T-helper 2 cell treated with Interferon-gamma antibody and Interleukin-4, amounts not matched to agents 5 μg/mL and 100 μg/mL, for 36 hours (primary cell): ENCODE results near the gene MUC3A.
"Not testable (repeated sequence)": the region's sequence is repeated elsewhere in the genome, so short reads cannot be mapped to it uniquely, and the experiment has no call there.

Experiments
- DNase-seq: peaks from one replicate; pipeline ENCODE4 v3.0.0; 2021; ENCODE audit warnings: low spot score
- H3K27ac Mint-ChIP-seq: one replicate; pipeline ENCODE4 v1.8.0; 2021; ENCODE audit warnings: mild to moderate bottlenecking, mixed read lengths
- H3K27me3 Mint-ChIP-seq: one replicate; pipeline ENCODE4 v1.8.0; 2021; ENCODE audit warnings: low read depth, mixed read lengths
- H3K36me3 Mint-ChIP-seq: one replicate; pipeline ENCODE4 v1.8.0; 2021; ENCODE audit warnings: low read depth, mixed read lengths
- H3K4me1 Mint-ChIP-seq: one replicate; pipeline ENCODE4 v1.8.0; 2021; ENCODE audit warnings: low read depth, mixed read lengths
- H3K4me3 Mint-ChIP-seq: one replicate; pipeline ENCODE4 v1.8.0; 2022; ENCODE audit warnings: mild to moderate bottlenecking, moderate library complexity, mixed read lengths
- H3K9me3 Mint-ChIP-seq: one replicate; pipeline ENCODE4 v1.8.0; 2021; ENCODE audit warnings: mixed read lengths

The MUC3A gene

GRCh38 chr7:100969066-100969615 is 19.8 kb downstream of the MUC3A start, which contains the start of gene MUC12:
MUC12 (plus strand) TSS chr7:100969565; CDS start chr7:100969623, 58 bp downstream.
- DNase-seq: no peak
- H3K27ac Mint-ChIP-seq: no peak within 1 kb of the TSS
- peaks cover 9% of the 10 kb centered on the region for H3K4me1 Mint-ChIP-seq
- no peaks in the 10 kb centered on the region for H3K9me3 Mint-ChIP-seq
- H3K4me3 Mint-ChIP-seq: no peak within 1 kb of the TSS
- H3K27me3 Mint-ChIP-seq: peaks cover 35% of the 10 kb centered on the region
- no peaks in the 10 kb centered on the region for H3K36me3 Mint-ChIP-seq

- Mint-ChIP-seq H3K4me3 (no peak overlapping the region), H3K4me1 (peaks cover 4% of the 10 kb centered on the region), H3K9me3 (no peaks in the 10 kb centered on the region), H3K36me3 (no peaks in the 10 kb centered on the region), H3K27me3 (peaks cover 28% of the 10 kb centered on the region), H3K27ac (no peak overlapping the region)
- DNase-seq: no peak
Observed at GRCh38 chr7:100971111-100972001, 22.0 kb downstream of the MUC3A start.

GRCh38 chr7:100972002-100972347 is 22.6 kb downstream of the MUC3A start:
- no peak overlapping the region for H3K27ac Mint-ChIP-seq
- H3K27me3 Mint-ChIP-seq: peaks cover 23% of the 10 kb centered on the region
- no peaks in the 10 kb centered on the region for H3K9me3 Mint-ChIP-seq
- H3K36me3 Mint-ChIP-seq: no peaks in the 10 kb centered on the region
- DNase-seq: no peak
- H3K4me3 Mint-ChIP-seq: no peak overlapping the region
- H3K4me1 Mint-ChIP-seq: peaks cover 1% of the 10 kb centered on the region

GRCh38 chr7:100974021-100974420 is 24.7 kb downstream of the MUC3A start:
- Mint-ChIP-seq H3K27me3 (peaks cover 5% of the 10 kb centered on the region), H3K36me3 (no peaks in the 10 kb centered on the region), H3K4me1 (no peaks in the 10 kb centered on the region), H3K27ac (no peak overlapping the region), H3K4me3 (no peak overlapping the region), H3K9me3 (no peaks in the 10 kb centered on the region)
- DNase-seq: no peak

GRCh38 chr7:100975371-100975821 is 26.1 kb downstream of the MUC3A start:
- Mint-ChIP-seq H3K27me3 (no peaks in the 10 kb centered on the region), H3K36me3 (no peaks in the 10 kb centered on the region), H3K9me3 (no peaks in the 10 kb centered on the region), H3K4me3 (no peak overlapping the region), H3K27ac (no peak overlapping the region), H3K4me1 (no peaks in the 10 kb centered on the region)
- no peak for DNase-seq

GRCh38 chr7:100978300-100978699 is 29.0 kb downstream of the MUC3A start:
- DNase-seq: no peak
- no peaks in the 10 kb centered on the region for H3K4me1 Mint-ChIP-seq
- no peak overlapping the region for H3K4me3 Mint-ChIP-seq
- no peaks in the 10 kb centered on the region for H3K36me3 Mint-ChIP-seq
- H3K27ac Mint-ChIP-seq: no peak overlapping the region
- no peaks in the 10 kb centered on the region for H3K27me3 Mint-ChIP-seq
- no peaks in the 10 kb centered on the region for H3K9me3 Mint-ChIP-seq

- Mint-ChIP-seq H3K4me1 (no peaks in the 10 kb centered on the region), H3K27me3 (peaks cover 3% of the 10 kb centered on the region), H3K4me3 (no peak overlapping the region), H3K36me3 (no peaks in the 10 kb centered on the region), H3K9me3 (no peaks in the 10 kb centered on the region), H3K27ac (no peak overlapping the region)
- no peak for DNase-seq
Observed at GRCh38 chr7:100983451-100984187, 34.3 kb downstream of the MUC3A start.

- not testable (repeated sequence) for H3K27ac Mint-ChIP-seq, H3K4me3 Mint-ChIP-seq, H3K9me3 Mint-ChIP-seq, H3K27me3 Mint-ChIP-seq, H3K36me3 Mint-ChIP-seq, DNase-seq, H3K4me1 Mint-ChIP-seq
Observed at GRCh38 chr7:100984241-100984918, 35.0 kb downstream of the MUC3A start.

GRCh38 chr7:100985033-100985797 is 35.9 kb downstream of the MUC3A start:
- not testable (repeated sequence) for H3K4me3 Mint-ChIP-seq, H3K36me3 Mint-ChIP-seq, H3K4me1 Mint-ChIP-seq, H3K27me3 Mint-ChIP-seq, DNase-seq, H3K27ac Mint-ChIP-seq, H3K9me3 Mint-ChIP-seq

- no peak overlapping the region for H3K27ac Mint-ChIP-seq
- H3K9me3 Mint-ChIP-seq: peaks cover 5% of the 10 kb centered on the region
- no peak overlapping the region for H3K4me3 Mint-ChIP-seq
- DNase-seq: no peak
- H3K4me1 Mint-ChIP-seq: no peaks in the 10 kb centered on the region
- no peaks in the 10 kb centered on the region for H3K27me3 Mint-ChIP-seq
- H3K36me3 Mint-ChIP-seq: no peaks in the 10 kb centered on the region
Observed at GRCh38 chr7:100991631-100992030, 42.3 kb downstream of the MUC3A start.

GRCh38 chr7:100992280-100992679 is 42.9 kb downstream of the MUC3A start:
- DNase-seq, H3K4me1 Mint-ChIP-seq, H3K27me3 Mint-ChIP-seq, H3K36me3 Mint-ChIP-seq, H3K9me3 Mint-ChIP-seq, H3K27ac Mint-ChIP-seq, H3K4me3 Mint-ChIP-seq: not testable (repeated sequence)

GRCh38 chr7:100994671-100995070 is 45.3 kb downstream of the MUC3A start:
- not testable (repeated sequence) for H3K27me3 Mint-ChIP-seq, H3K4me1 Mint-ChIP-seq, H3K9me3 Mint-ChIP-seq, H3K4me3 Mint-ChIP-seq, DNase-seq, H3K36me3 Mint-ChIP-seq, H3K27ac Mint-ChIP-seq

- H3K36me3 Mint-ChIP-seq, H3K4me1 Mint-ChIP-seq, H3K4me3 Mint-ChIP-seq, DNase-seq, H3K27ac Mint-ChIP-seq, H3K27me3 Mint-ChIP-seq: not testable (repeated sequence)
- H3K9me3 Mint-ChIP-seq: peaks cover 11% of the 10 kb centered on the region
Observed at GRCh38 chr7:100998530-100998929, 49.2 kb downstream of the MUC3A start.
